ENCODE data around the gene DENND5B. TPM values are rescaled to one million over a fixed set of nuclear protein-coding genes. Genes with fewer than 3 reads are reported as not detected.

The DENND5B gene
- total and polyA plus RNA-seq, 4 donors: 4.5 to 23.1 (median 9.3) TPM

- DNase-seq (ENCODE audit: low spot score): no peak
- 48% methylated on average over 4 of the region's 4 CpGs for WGBS
- Histone ChIP-seq H3K4me3 (ENCODE audit: low read depth in 1 of 3, low read length in 3 of 3) (no peak overlapping the region), H3K4me1 (ENCODE audit: control insufficient read depth in 4 of 4, insufficient read depth in 4 of 4, low read length in 3 of 4) (no peaks in the 10 kb centered on the region), H3K9me3 (ENCODE audit: control insufficient read depth in 4 of 4, low read length in 3 of 4) (no peaks in the 10 kb centered on the region), H3K9ac (ENCODE audit: low read depth in 1 of 2, low read length in 2 of 2) (no peak overlapping the region), H3K27me3 (ENCODE audit: control insufficient read depth in 4 of 4, insufficient read depth in 4 of 4, low read length in 3 of 4) (no peaks in the 10 kb centered on the region), H3K27ac (ENCODE audit: low read depth in 1 of 2, low read length in 2 of 2) (no peak overlapping the region), H3K36me3 (ENCODE audit: control insufficient read depth in 4 of 4, insufficient read depth in 3 of 4, low read depth in 1 of 4, low read length in 3 of 4) (no peaks in the 10 kb centered on the region)
- no peak for TF ChIP-seq REST (IDR thresholded peaks at IDR 0.05)
- TF ChIP-seq ATF3 (IDR thresholded peaks at IDR 0.05): no peak
- no peak for TF ChIP-seq SP1 (IDR thresholded peaks at IDR 0.05)
- TF ChIP-seq EGR1 (IDR thresholded peaks at IDR 0.05; ENCODE audit: low read depth in 2 of 2): no peak
- no peak for TF ChIP-seq RXRA (IDR thresholded peaks at IDR 0.05)
- no peak for TF ChIP-seq ZBTB33 (IDR thresholded peaks at IDR 0.05)
- TF ChIP-seq HNF4G (IDR thresholded peaks at IDR 0.05): no peak
- no peak for TF ChIP-seq NR2F2 (IDR thresholded peaks at IDR 0.05)
- no peak for TF ChIP-seq JUND (IDR thresholded peaks at IDR 0.05)
- no peak for TF ChIP-seq HNF4A (conservative IDR thresholded peaks at IDR 0.05)
- no peak for TF ChIP-seq GABPA (IDR thresholded peaks at IDR 0.05 in 1 of 2, conservative IDR thresholded peaks at IDR 0.05 in 1 of 2)
- no peak for TF ChIP-seq FOXA2 (IDR thresholded peaks at IDR 0.05)
These were observed 253.0 kb downstream of the DENND5B start for GRCh38 chr12:31337952-31338351.

Small RNA genes lying within 50 kb of the gene (small RNA-seq; reads per million reads assigned to genes)
- gene RF00019 (not detected), gene RF00026 (not detected), gene RNU5F-4P (0.46 reads per million, percentile 53 among the genes with 10 or more reads in this experiment), gene RNU6-618P (not detected), gene RPL31P50 (not detected)

Other genes starting within 250 kb of the DENND5B start
- 1 to 10 TPM; 4.6 to 4.8 TPM for gene ETFBKMT, start 68.6 kb upstream of the DENND5B start, total RNA-seq
- gene ETFBKMT, start 68.6 kb upstream of the DENND5B start, polyA plus RNA-seq: 1 to 10 TPM; 1.9 to 4.4 TPM
- 1 to 10 TPM; 4.9 to 5.2 TPM for gene AMN1, start 137.9 kb upstream of the DENND5B start, total RNA-seq
- gene AMN1, start 137.9 kb upstream of the DENND5B start, polyA plus RNA-seq: 1 to 10 TPM; 1.9 to 2.6 TPM

Measured in liver (tissue), 10 donors.